GM12878 (cell line): ENCODE measurements around the gene TNFAIP3. TPM values are rescaled to one million over a fixed set of nuclear protein-coding genes. Genes with fewer than 3 reads are reported as not detected.

ENCODE experiments used
- ATAC-seq: fragments of 200-7000 bp; cut with Tn5 transposase; 3 replicates; pipeline ENCODE4 v1.9.1; 2020; ENCODE audit warnings: mild to moderate bottlenecking, moderate library complexity
- BruUV-seq: library from RNA; stranded (reverse); fragments of 400-500 nt; replicated peaks from 2 replicates; lab custom pipeline; 2021; lab: Mats Ljungman, UMichigan
- CTCF ChIA-PET: fragments of 300-600 bp; sonication (Branson Sonifier 250); formaldehyde crosslinking; extraction: SDS; loops from one replicate; lab custom pipeline; 2021; ENCODE audit warnings: inconsistent platforms; lab: Yijun Ruan, JAX
- POLR2A ChIA-PET: fragments of 350-600 bp; formaldehyde crosslinking; extraction: SDS; loops from one replicate; lab custom pipeline; 2021; ENCODE audit warnings: inconsistent platforms; lab: Charles Lee
- RAD21 ChIA-PET: fragments of 300-600 bp; sonication (Branson Sonifier 250); formaldehyde crosslinking; loops from one replicate; lab custom pipeline; 2023; ENCODE audit warnings: antibody characterized with exemption; ENCODE audit not compliant: unreplicated experiment; lab: Charles Lee
- SMC1A ChIA-PET: fragments of 300-600 bp; sonication (Branson Sonifier 250); formaldehyde crosslinking; loops from one replicate; lab custom pipeline; 2023; ENCODE audit not compliant: unreplicated experiment, uncharacterized antibody; lab: Charles Lee
- DNase-seq: peaks from one replicate; pipeline ENCODE4 v3.0.0-alpha.2; 2011; ENCODE audit warnings: low read depth, low spot score
- FAIRE-seq: peaks from 3 replicates; lab custom pipeline; 2011; peaks lifted over from hg19 to GRCh38; lab: Jason Lieb, UNC
- H2AFZ ChIP-seq: 2 replicates; pipeline ENCODE4 v1.6.0; 2011; ENCODE audit warnings: low read depth, low read length, control low read depth; ENCODE audit not compliant: control insufficient read depth
- H3K27ac ChIP-seq: 2 replicates; pipeline ENCODE4 v1.5.1; 2011; ENCODE audit warnings: control low read depth; ENCODE audit not compliant: control insufficient read depth, insufficient read depth
- H3K27me3 ChIP-seq, 2 experiments: replicated peaks in 1 of 2; 2 replicates each; pipeline versions ENCODE4 v1.6.0 to v1.6.1; 2011; ENCODE audit warnings: low read length in 1 of 2; ENCODE audit not compliant: control insufficient read depth in 2 of 2, insufficient read depth in 2 of 2
- H3K36me3 ChIP-seq, 2 experiments: 2 replicates each; pipeline ENCODE4 v1.5.1; 2011; ENCODE audit warnings: low read length in 1 of 2; ENCODE audit not compliant: control insufficient read depth in 2 of 2, insufficient read depth in 2 of 2
- H3K4me1 ChIP-seq: 2 replicates; pipeline ENCODE4 v1.6.1; 2011; ENCODE audit warnings: mild to moderate bottlenecking, low read length, moderate library complexity, mixed read lengths; ENCODE audit not compliant: control insufficient read depth, insufficient read depth
- H3K4me2 ChIP-seq: 2 replicates; pipeline ENCODE4 v1.6.0; 2011; ENCODE audit warnings: control low read depth; ENCODE audit not compliant: control insufficient read depth, insufficient read depth
- H3K4me3 ChIP-seq: fragments of 200-600 bp; sonication (generic); 2 replicates; pipeline ENCODE4 v1.5.1; 2016
- H3K79me2 ChIP-seq: 2 replicates; pipeline ENCODE4 v1.6.0; 2011; ENCODE audit warnings: low read length; ENCODE audit not compliant: control insufficient read depth, insufficient read depth
- H3K9ac ChIP-seq: 2 replicates; pipeline ENCODE4 v1.8.0; 2011; ENCODE audit warnings: low read length, control low read depth, mixed read lengths; ENCODE audit not compliant: control insufficient read depth, insufficient read depth
- H3K9me3 ChIP-seq: replicated peaks from 3 replicates; pipeline ENCODE4 v1.5.1; 2011; ENCODE audit warnings: mild to moderate bottlenecking, low read length; ENCODE audit not compliant: control insufficient read depth, insufficient read depth
- H4K20me1 ChIP-seq: 2 replicates; pipeline ENCODE4 v1.6.0; 2011; ENCODE audit not compliant: control insufficient read depth, insufficient read depth
- BACH1 ChIP-seq: fragments of 450-650 bp; IDR thresholded peaks from 2 replicates; pipeline ENCODE4 v1.6.1; 2017; ENCODE audit warnings: mild to moderate bottlenecking, borderline replicate concordance
- CHD2 ChIP-seq: IDR thresholded peaks from 2 replicates; pipeline ENCODE4 v1.6.1; 2011; ENCODE audit warnings: low read depth, low read length, improper control_type of control experiment, borderline replicate concordance
- FOXK2 ChIP-seq: fragments of 450-650 bp; IDR thresholded peaks from 2 replicates; pipeline ENCODE4 v1.6.1; 2017; ENCODE audit warnings: mild to moderate bottlenecking, moderate library complexity
- IKZF1 ChIP-seq: fragments of 450-650 bp; conservative IDR thresholded peaks from 2 replicates; pipeline ENCODE4 v1.6.1; 2017; ENCODE audit warnings: antibody characterized with exemption, mild to moderate bottlenecking
- NR2C1 ChIP-seq: fragments of 450-650 bp; IDR thresholded peaks from 2 replicates; pipeline ENCODE4 v1.6.1; 2017; ENCODE audit warnings: antibody characterized with exemption, mild to moderate bottlenecking, moderate library complexity
- POLR2AphosphoS5 ChIP-seq: IDR thresholded peaks from 2 replicates; pipeline ENCODE4 v1.6.1; 2011; ENCODE audit warnings: mild to moderate bottlenecking, low read length, inconsistent platforms
- RUNX3 ChIP-seq: IDR thresholded peaks from 2 replicates; pipeline ENCODE4 v1.6.1; 2012; ENCODE audit warnings: low read length, inconsistent platforms
- TCF12 ChIP-seq: IDR thresholded peaks from 2 replicates; pipeline ENCODE4 v1.6.1; 2011; ENCODE audit warnings: low read depth, mild to moderate bottlenecking, low read length
- TCF3 ChIP-seq: IDR thresholded peaks from 2 replicates; pipeline ENCODE4 v1.6.1; 2012; ENCODE audit warnings: low read depth, mild to moderate bottlenecking, low read length, borderline replicate concordance; ENCODE audit not compliant: insufficient read depth
- ZBED1 ChIP-seq: IDR thresholded peaks from 2 replicates; pipeline ENCODE4 v1.6.1; 2016; ENCODE audit warnings: borderline replicate concordance
- ZNF207 ChIP-seq: fragments of 450-650 bp; IDR thresholded peaks from 2 replicates; pipeline ENCODE4 v1.6.1; 2014; ENCODE audit warnings: antibody characterized with exemption, mild to moderate bottlenecking, borderline replicate concordance
- WGBS: methylation state at CpG from one replicate; pipeline ENCODE4 v1.1.6; 2016; ENCODE audit warnings: low lambda C conversion rate; ENCODE audit not compliant: insufficient replicate concordance, insufficient coverage; ENCODE audit errors: missing lambda C conversion rate; 5-methylcytosine and 5-hydroxymethylcytosine counted together
- in situ Hi-C: fragments of 300-500 bp; cut with MboI; formaldehyde crosslinking; loops from 9 replicates; pipeline ENCODE4 v1.14.3; 2018; ENCODE audit warnings: mixed read lengths
- intact Hi-C: fragments of 100-400 bp; cut with micrococcal nuclease; formaldehyde crosslinking; loops from one replicate; pipeline ENCODE4 v1.14.2; 2022; ENCODE audit not compliant: unreplicated experiment
- polyA plus RNA-seq, 11 experiments: library from polyadenylated mRNA; depleted of rRNA in 4 of 11; unstranded in 6 of 11; stranded (reverse) in 5 of 11; fragments of >200 nt; fragmentation: Nextera tagmentation in 4 of 11; fragmentation: Illumina TruSeq in 1 of 11; extraction: Ambion mirVana in 4 of 11; extraction: Trizol in 1 of 11; gene quantifications; 1 replicate in 1 of 11; 2 replicates in 10 of 11; pipeline versions ENCODE4 v1.2.1 to v1.2.3, GENCODE V29; 2011 to 2016; ENCODE audit warnings: inconsistent platforms in 2 of 11, missing spikeins in 2 of 11, low read depth in 1 of 11
- total RNA-seq, 4 experiments: library from RNA; depleted of rRNA in 3 of 4; stranded (reverse); fragments of >200 nt in 3 of 4; fragmentation: Illumina TruSeq in 1 of 4; extraction: Trizol in 1 of 4; gene quantifications; 2 replicates each; pipeline versions ENCODE4 v1.2.1 to v1.2.3, GENCODE V29; 2013 to 2021
- TF ChIP-seq, protein P1 (sequence below): fragments of 450-650 bp; IDR thresholded peaks from 2 replicates; pipeline ENCODE4 v1.6.1; 2017; ENCODE audit warnings: mild to moderate bottlenecking, moderate library complexity
- TF ChIP-seq, protein P2 (sequence below): fragments of 450-650 bp; IDR thresholded peaks from 2 replicates; pipeline ENCODE4 v1.6.1; 2016; ENCODE audit warnings: mild to moderate bottlenecking

The TNFAIP3 gene
- total and polyA plus RNA-seq, 10 of the 15 experiments (the other 5 are each of a cell fraction or from before 2014, with no cell fraction given), result 18.0 to 350 (median 127) TPM

DNA sequence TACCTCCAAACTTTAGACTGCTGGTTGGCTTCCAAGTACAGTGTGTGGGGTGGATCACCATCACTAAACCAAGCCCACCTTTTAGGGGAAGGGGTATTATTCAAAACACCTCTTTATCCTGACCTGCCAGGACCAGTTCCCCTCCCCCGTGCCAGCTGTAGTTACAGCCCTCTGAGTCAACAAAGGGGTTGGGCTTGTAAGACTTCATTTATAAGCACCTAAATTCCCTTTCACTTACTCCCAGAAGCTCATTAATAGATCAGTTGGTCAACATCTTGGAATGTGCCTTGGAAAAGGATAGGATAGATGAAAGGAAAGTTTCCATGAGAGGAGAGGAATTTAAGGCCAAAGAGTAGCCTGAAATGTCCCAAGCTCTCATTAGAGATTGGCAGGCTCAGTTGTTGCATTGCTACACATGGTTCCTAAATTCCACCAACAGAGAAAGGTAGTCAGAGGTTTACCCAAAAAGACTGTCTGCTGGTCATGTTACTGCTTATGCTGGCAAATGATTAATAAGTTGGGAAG lies 59.2 kb downstream of the TNFAIP3 start:
- ChIA-PET SMC1A (interaction anchor here (0.7 to 34.9 kb wide), 20 partner anchors 8 to 269 kb away, joined by 3 to 1237 read pairs (median 4); partner anchors contain the start of gene TNFAIP3), POLR2A (interaction anchor here (0.6 to 9.2 kb wide), 16 partner anchors 9 to 259 kb away, joined by 3 to 153 read pairs (median 6); no protein-coding TSS in a partner anchor), CTCF (interaction anchor here (1.4 to 6.1 kb wide), 10 partner anchors 10 to 127 kb away, joined by 3 to 102 read pairs (median 8); no protein-coding TSS in a partner anchor), RAD21 (interaction anchor here (1.1 to 5.8 kb wide), 15 partner anchors 8 to 267 kb away, joined by 3 to 75 read pairs (median 11); no protein-coding TSS in a partner anchor)
- no peak overlapping the region for H3K4me2 ChIP-seq
- H2AFZ ChIP-seq, result peak overlapping the region; percentile 2
- intact Hi-C loops (loop anchor here (1.0 to 10.0 kb wide), 5 partner anchors 14 to 824 kb away; no protein-coding TSS in a partner anchor), in situ Hi-C loops (no loop called here)
- FAIRE-seq (no peak), ATAC-seq (0 out of 3 replicates have a peak, but pooled peaks have one; percentile 6), DNase-seq (no peak)
- no peaks in the 10 kb centered on the region for H4K20me1 ChIP-seq
- 57% methylated on average over 1 of the region's 1 CpG for WGBS
- H3K79me2 ChIP-seq, result peaks cover 5% of the 10 kb centered on the region
- peak overlapping the region; percentile 98 for H3K27ac ChIP-seq
- H3K36me3 ChIP-seq, result no peaks in the 10 kb centered on the region
- TF ChIP-seq IKZF1 (peak; percentile 16; the same call in 1 of the 2 replicates), RUNX3 (0 out of 2 replicates have a peak, but pooled peaks have one; percentile 6), NR2C1 (0 out of 2 replicates have a peak, but pooled peaks have one; percentile 11), ZBED1 (0 out of 2 replicates have a peak, but pooled peaks have one; percentile 26), TCF3 (0 out of 2 replicates have a peak, but pooled peaks have one; percentile 48), FOXK2 (no peak), TCF12 (0 out of 2 replicates have a peak, but pooled peaks have one; percentile 70), BACH1 (no peak), ZNF207 (no peak), CHD2 (peak; percentile 45; the same call in 1 of the 2 replicates), POLR2AphosphoS5 (0 out of 2 replicates have a peak, but pooled peaks have one; percentile 40)
- TF ChIP-seq, protein P1, sequence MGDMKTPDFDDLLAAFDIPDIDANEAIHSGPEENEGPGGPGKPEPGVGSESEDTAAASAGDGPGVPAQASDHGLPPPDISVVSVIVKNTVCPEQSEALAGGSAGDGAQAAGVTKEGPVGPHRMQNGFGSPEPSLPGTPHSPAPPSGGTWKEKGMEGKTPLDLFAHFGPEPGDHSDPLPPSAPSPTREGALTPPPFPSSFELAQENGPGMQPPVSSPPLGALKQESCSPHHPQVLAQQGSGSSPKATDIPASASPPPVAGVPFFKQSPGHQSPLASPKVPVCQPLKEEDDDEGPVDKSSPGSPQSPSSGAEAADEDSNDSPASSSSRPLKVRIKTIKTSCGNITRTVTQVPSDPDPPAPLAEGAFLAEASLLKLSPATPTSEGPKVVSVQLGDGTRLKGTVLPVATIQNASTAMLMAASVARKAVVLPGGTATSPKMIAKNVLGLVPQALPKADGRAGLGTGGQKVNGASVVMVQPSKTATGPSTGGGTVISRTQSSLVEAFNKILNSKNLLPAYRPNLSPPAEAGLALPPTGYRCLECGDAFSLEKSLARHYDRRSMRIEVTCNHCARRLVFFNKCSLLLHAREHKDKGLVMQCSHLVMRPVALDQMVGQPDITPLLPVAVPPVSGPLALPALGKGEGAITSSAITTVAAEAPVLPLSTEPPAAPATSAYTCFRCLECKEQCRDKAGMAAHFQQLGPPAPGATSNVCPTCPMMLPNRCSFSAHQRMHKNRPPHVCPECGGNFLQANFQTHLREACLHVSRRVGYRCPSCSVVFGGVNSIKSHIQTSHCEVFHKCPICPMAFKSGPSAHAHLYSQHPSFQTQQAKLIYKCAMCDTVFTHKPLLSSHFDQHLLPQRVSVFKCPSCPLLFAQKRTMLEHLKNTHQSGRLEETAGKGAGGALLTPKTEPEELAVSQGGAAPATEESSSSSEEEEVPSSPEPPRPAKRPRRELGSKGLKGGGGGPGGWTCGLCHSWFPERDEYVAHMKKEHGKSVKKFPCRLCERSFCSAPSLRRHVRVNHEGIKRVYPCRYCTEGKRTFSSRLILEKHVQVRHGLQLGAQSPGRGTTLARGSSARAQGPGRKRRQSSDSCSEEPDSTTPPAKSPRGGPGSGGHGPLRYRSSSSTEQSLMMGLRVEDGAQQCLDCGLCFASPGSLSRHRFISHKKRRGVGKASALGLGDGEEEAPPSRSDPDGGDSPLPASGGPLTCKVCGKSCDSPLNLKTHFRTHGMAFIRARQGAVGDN, result peak; percentile 21; the same call in 1 of the 2 replicates
- TF ChIP-seq, protein P2, sequence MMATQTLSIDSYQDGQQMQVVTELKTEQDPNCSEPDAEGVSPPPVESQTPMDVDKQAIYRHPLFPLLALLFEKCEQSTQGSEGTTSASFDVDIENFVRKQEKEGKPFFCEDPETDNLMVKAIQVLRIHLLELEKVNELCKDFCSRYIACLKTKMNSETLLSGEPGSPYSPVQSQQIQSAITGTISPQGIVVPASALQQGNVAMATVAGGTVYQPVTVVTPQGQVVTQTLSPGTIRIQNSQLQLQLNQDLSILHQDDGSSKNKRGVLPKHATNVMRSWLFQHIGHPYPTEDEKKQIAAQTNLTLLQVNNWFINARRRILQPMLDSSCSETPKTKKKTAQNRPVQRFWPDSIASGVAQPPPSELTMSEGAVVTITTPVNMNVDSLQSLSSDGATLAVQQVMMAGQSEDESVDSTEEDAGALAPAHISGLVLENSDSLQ, result peak; percentile 43; the same call in 1 of the 2 replicates
- H3K4me3 ChIP-seq, result no peak overlapping the region
- BruUV-seq, result no TSS peak
- H3K4me1 ChIP-seq, result peaks cover 57% of the 10 kb centered on the region
- no peak overlapping the region for H3K9ac ChIP-seq
- no peaks in the 10 kb centered on the region for H3K9me3 ChIP-seq
- no peaks in the 10 kb centered on the region for H3K27me3 ChIP-seq
